Measurements from ENCODE around the gene SBF1. TPM values are rescaled to one million over a fixed set of nuclear protein-coding genes. Genes with fewer than 3 reads are reported as not detected.

Gene SBF1
- total and polyA plus RNA-seq, 7 donors = 13.8 to 67.3 (median 23.2) TPM

DNA sequence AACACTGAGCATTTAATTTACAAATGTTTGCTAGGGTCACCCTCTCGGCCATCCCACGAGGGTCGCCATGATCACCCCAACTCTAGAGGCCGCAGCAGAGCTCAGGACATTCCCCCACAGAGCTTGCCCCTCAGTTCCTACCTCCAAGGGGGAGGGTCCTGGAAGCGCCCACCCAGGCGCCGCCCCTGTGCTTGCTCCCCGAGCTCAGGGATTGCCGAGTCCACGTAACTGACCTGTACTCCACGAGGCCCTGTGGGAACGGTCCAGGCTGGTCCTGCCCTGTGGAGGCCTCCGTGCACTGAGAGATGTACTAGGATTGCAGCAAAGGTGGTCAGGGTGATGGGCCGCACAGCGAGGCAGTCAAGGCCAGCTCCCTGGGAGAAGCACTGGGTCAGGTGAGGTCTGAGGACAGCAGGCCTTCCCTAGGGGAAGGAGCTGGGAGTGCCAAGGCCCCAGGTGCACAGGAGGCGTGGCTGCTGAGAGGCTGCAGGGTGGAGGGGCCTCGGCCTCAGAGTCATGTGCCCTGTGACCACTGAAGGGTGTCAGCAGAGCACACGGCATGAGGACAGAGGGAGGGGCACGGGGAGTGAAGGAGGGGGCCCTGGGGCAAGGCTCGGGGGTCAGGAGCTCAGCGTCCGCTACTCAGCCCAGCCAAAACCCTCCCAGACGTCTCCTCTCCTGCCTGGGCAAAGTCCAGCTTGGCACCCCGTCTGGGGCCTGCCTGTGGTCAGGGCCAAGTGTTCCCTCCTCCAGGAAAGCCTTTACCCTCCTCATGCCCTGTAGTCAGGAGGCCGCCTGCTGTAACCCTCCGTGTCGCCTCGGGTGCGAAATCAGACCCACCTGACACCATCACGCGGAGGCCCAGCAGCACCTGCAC is 9.4 kb upstream of the SBF1 start:
- intact Hi-C loops (cut with DNase I) = no loop called here
- H3K4me3 ChIP-seq = no peak overlapping the region
- H3K4me1 ChIP-seq = peaks cover 0 to 16% (median 7%) of the 10 kb centered on the region in 4 donors
- H3K27ac ChIP-seq = no peak overlapping the region
- H3K36me3 ChIP-seq = no peaks in the 10 kb centered on the region
- TF ChIP-seq, protein P1, sequence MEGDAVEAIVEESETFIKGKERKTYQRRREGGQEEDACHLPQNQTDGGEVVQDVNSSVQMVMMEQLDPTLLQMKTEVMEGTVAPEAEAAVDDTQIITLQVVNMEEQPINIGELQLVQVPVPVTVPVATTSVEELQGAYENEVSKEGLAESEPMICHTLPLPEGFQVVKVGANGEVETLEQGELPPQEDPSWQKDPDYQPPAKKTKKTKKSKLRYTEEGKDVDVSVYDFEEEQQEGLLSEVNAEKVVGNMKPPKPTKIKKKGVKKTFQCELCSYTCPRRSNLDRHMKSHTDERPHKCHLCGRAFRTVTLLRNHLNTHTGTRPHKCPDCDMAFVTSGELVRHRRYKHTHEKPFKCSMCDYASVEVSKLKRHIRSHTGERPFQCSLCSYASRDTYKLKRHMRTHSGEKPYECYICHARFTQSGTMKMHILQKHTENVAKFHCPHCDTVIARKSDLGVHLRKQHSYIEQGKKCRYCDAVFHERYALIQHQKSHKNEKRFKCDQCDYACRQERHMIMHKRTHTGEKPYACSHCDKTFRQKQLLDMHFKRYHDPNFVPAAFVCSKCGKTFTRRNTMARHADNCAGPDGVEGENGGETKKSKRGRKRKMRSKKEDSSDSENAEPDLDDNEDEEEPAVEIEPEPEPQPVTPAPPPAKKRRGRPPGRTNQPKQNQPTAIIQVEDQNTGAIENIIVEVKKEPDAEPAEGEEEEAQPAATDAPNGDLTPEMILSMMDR (IDR thresholded peaks at IDR 0.05) = no peak
- WGBS, 2 donors = 40 to 81% methylated on average over 31 of the region's 31 CpGs
- peaks cover 35 to 78% (median 54%) of the 10 kb centered on the region in 3 donors for H3K27me3 ChIP-seq
- DNase-seq = no peak
- no peaks in the 10 kb centered on the region for H3K9me3 ChIP-seq

DNA sequence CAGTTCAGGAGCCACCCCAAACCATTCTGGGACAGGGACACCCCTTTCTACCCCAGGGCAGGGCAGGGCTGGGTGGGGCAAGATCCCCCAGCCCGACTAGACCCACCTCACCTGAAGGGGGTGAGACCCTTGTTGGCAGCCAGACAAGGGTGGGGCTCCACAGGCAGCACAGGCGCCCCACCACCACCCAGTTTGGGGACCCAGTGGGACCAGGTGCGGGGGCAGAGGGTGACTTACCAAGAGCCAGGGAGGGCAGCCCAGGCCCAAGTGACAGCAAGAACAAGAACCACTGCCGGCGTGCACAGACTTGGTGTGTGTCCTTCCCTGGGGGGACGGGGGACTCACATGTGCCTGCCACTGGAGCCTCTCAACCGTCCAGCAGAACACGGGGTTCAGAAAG is 8.7 kb upstream of the SBF1 start:
- Histone ChIP-seq H3K4me1 (peaks cover 0 to 16% (median 7%) of the 10 kb centered on the region in 4 donors), H3K27ac (no peak overlapping the region), H3K27me3 (peaks cover 35 to 85% (median 54%) of the 10 kb centered on the region in 3 donors), H3K36me3 (no peaks in the 10 kb centered on the region), H3K9me3 (no peaks in the 10 kb centered on the region), H3K4me3 (no peak overlapping the region)
- 83 to 92% methylated on average over 8 of the region's 8 CpGs for WGBS, 2 donors
- TF ChIP-seq POLR2A (IDR thresholded peaks at IDR 0.05) (no peak), POLR2AphosphoS5 (IDR thresholded peaks at IDR 0.05) (no peak), EP300 (IDR thresholded peaks at IDR 0.05) (no peak)
- TF ChIP-seq, protein P1 (IDR thresholded peaks at IDR 0.05) = no peak
- intact Hi-C loops (cut with DNase I) = no loop called here
- peak; percentile 68 for DNase-seq

DNA sequence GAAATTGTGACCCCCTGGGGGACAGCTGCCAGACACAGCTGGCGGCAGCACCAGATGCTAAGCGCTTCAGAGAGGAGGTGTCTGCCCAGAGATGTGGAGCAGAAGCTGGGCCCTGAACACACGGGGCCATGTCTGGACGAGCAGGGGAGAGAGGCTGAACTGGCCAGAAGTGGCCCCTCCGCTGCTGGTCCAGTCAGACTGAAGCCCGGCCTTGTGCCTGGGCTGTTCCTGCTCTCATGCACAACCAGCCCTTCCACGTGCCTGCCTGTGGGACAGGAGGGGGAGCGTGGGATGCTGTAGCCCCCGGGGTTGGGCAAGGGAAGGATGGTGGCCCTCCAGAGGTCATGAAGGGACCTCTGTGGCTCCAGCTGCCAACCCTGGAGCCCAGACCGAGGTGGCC is 8.3 kb upstream of the SBF1 start:
- Histone ChIP-seq H3K4me3 (no peak overlapping the region), H3K27me3 (peaks cover 35 to 85% (median 54%) of the 10 kb centered on the region in 3 donors)
- WGBS, 2 donors = 89 to 91% methylated on average over 10 of the region's 10 CpGs

DNA sequence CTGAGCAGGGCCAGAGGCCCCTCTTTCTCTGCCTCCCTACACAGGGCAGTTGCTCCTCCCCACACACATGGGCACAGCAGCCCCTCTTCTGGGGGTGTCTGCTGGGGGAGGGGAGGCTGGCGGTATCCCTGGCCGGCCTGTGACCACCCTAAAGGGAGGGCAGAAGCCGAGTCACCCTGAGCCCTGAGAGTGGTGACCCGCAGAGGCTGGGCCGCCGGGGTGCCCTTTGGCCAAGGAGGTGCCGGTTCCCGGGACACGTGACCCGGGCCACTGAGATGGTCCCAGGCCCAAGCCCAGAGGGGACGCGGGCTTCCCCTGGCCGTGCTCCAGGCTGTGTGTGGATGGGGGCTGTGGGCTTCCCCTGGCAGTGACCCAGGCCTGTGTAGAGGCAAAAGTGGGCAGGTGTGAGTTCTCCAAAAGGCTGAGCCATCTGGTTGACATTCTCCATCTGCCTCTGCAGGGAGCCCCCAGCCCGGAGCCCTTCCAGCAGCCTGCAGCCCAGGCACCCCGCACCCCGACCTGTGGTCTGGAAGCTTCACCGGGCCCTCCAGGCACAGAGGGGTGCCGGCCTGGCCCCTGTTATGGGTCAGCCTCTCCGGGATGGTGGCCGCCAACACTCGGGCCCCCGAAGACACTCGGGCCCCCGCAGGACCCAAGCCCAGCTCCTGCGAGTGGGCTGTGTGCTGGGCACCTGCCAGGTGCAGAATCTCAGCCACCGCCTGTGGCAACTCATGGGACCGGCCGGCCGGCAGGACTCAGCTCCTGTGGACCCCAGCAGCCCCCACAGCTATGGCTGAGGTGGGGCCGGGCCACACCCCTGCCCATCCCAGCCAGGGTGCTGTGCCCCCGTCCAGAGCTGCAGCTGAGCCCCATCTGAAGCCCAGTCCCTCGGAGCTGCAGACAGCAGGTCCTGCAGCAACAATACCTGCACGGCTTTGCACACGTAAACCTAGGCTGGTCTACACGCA is 7.6 kb upstream of the SBF1 start:
- H3K27ac ChIP-seq = no peak overlapping the region
- TF ChIP-seq POLR2A (IDR thresholded peaks at IDR 0.05) = no peak
- no peak for TF ChIP-seq POLR2AphosphoS5 (IDR thresholded peaks at IDR 0.05)
- no peak for TF ChIP-seq EP300 (IDR thresholded peaks at IDR 0.05)
- TF ChIP-seq, protein P1 (IDR thresholded peaks at IDR 0.05) = no peak
- H3K36me3 ChIP-seq = no peaks in the 10 kb centered on the region
- WGBS, 2 donors = 64 to 76% methylated on average over 35 of the region's 35 CpGs
- H3K9me3 ChIP-seq = no peaks in the 10 kb centered on the region
- peaks cover 0 to 16% (median 7%) of the 10 kb centered on the region in 4 donors for H3K4me1 ChIP-seq
- H3K4me3 ChIP-seq = peak overlapping the region in 3 of 4 donors; percentile 32 to 50 (median 34)
- intact Hi-C loops (cut with DNase I) = no loop called here
- H3K27me3 ChIP-seq = peaks cover 32 to 78% (median 54%) of the 10 kb centered on the region in 3 donors
- no peak for DNase-seq

More for the DNA sequence above, 8.3 kb upstream of the SBF1 start:
- Histone ChIP-seq H3K9me3 (no peaks in the 10 kb centered on the region), H3K27ac (no peak overlapping the region), H3K4me1 (peaks cover 0 to 16% (median 7%) of the 10 kb centered on the region in 4 donors), H3K36me3 (no peaks in the 10 kb centered on the region)
- no peak for DNase-seq
- intact Hi-C loops (cut with DNase I) = no loop called here
- TF ChIP-seq EP300 (IDR thresholded peaks at IDR 0.05) (no peak), POLR2A (IDR thresholded peaks at IDR 0.05) (no peak), POLR2AphosphoS5 (IDR thresholded peaks at IDR 0.05) (no peak)
- TF ChIP-seq, protein P1 (IDR thresholded peaks at IDR 0.05) = no peak

Data from sigmoid colon (tissue), 7 donors.